SK-N-SH (cell line): ENCODE measurements around the gene MSL1. TPM values are rescaled to one million over a fixed set of nuclear protein-coding genes. Genes with fewer than 3 reads are reported as not detected.

Source experiments
- CTCF ChIA-PET: fragments of 300-600, 350-600 bp; formaldehyde crosslinking; extraction: SDS; loops from one replicate; lab custom pipeline; 2021; lab: Yijun Ruan, JAX
- POLR2A ChIA-PET: fragments of 350-600 bp; sonication (Branson Sonifier 250); formaldehyde crosslinking; extraction: SDS; loops from one replicate; lab custom pipeline; 2020; ENCODE audit warnings: antibody characterized with exemption, inconsistent platforms; lab: Yijun Ruan, JAX
- DNase-seq: peaks from one replicate; pipeline ENCODE4 v3.0.0; 2012
- H2AFZ ChIP-seq: fragments of 200-600 bp; sonication (generic); 2 replicates; pipeline ENCODE4 v1.8.1; 2016; ENCODE audit warnings: antibody characterized with exemption, mild to moderate bottlenecking, low read depth
- H3F3A ChIP-seq: fragments of 200-600 bp; sonication (generic); replicated peaks from 2 replicates; pipeline ENCODE3; 2016; ENCODE audit warnings: antibody characterized with exemption, mild to moderate bottlenecking; ENCODE audit not compliant: insufficient read depth
- H3K27ac ChIP-seq, 2 experiments: fragments of 200-500 bp in 1 of 2; fragments of 200-600 bp in 1 of 2; sonication (Bioruptor generic) in 1 of 2; sonication (generic), shearing (Covaris generic) in 1 of 2; 2 replicates each; pipeline versions ENCODE4 v1.5.1 to v1.6.1; 2014 to 2016; ENCODE audit warnings: low read depth in 2 of 2, inconsistent platforms in 1 of 2, low read length in 1 of 2, mild to moderate bottlenecking in 1 of 2, mixed read lengths in 1 of 2
- H3K27me3 ChIP-seq: fragments of 200-600 bp; sonication (generic), shearing (Covaris generic); 2 replicates; pipeline ENCODE4 v1.6.1; 2016; ENCODE audit warnings: mixed run types; ENCODE audit not compliant: insufficient read depth
- H3K36me3 ChIP-seq, 2 experiments: fragments of 200-500 bp in 1 of 2; fragments of 200-600 bp in 1 of 2; sonication (Bioruptor generic) in 1 of 2; sonication (generic) in 1 of 2; replicated peaks in 1 of 2; 2 replicates each; pipeline versions ENCODE3 to v1.5.1; 2014 to 2016; ENCODE audit warnings: low read length in 1 of 2, mild to moderate bottlenecking in 1 of 2; ENCODE audit not compliant: insufficient read depth in 2 of 2, control insufficient read depth in 1 of 2
- H3K4me1 ChIP-seq, 2 experiments: fragments of 200-500 bp in 1 of 2; fragments of 200-600 bp in 1 of 2; sonication (Bioruptor generic) in 1 of 2; sonication (generic), shearing (Covaris generic) in 1 of 2; 2 replicates each; pipeline versions ENCODE4 v1.5.1 to v1.6.1; 2014 to 2016; ENCODE audit warnings: low read depth in 1 of 2, low read length in 1 of 2, mixed run types in 1 of 2; ENCODE audit not compliant: insufficient read depth in 2 of 2, control insufficient read depth in 1 of 2
- H3K4me2 ChIP-seq: fragments of 200-600 bp; sonication (generic), shearing (Covaris generic); 2 replicates; pipeline ENCODE4 v1.6.1; 2017; ENCODE audit warnings: mixed run types
- H3K4me3 ChIP-seq, 2 experiments: fragments of 200-500 bp in 1 of 2; fragments of 200-600 bp in 1 of 2; sonication (Bioruptor generic) in 1 of 2; sonication (generic), shearing (Covaris generic) in 1 of 2; 2 replicates each; pipeline versions ENCODE4 v1.5.1 to v1.8.1; 2014 to 2016; ENCODE audit warnings: low read depth in 2 of 2, inconsistent platforms in 1 of 2, low read length in 1 of 2, mild to moderate bottlenecking in 1 of 2, mixed read lengths in 1 of 2, moderate library complexity in 1 of 2
- H3K79me2 ChIP-seq: fragments of 200-600 bp; sonication (generic); 2 replicates; pipeline ENCODE4 v1.8.1; 2017; ENCODE audit warnings: mild to moderate bottlenecking; ENCODE audit not compliant: insufficient read depth
- H3K9ac ChIP-seq: fragments of 200-600 bp; sonication (generic); 2 replicates; pipeline ENCODE4 v1.6.1; 2017; ENCODE audit warnings: mixed run types
- H3K9me2 ChIP-seq: fragments of 200-600 bp; sonication (generic); 2 replicates; pipeline ENCODE4 v1.6.1; 2017; ENCODE audit warnings: mixed run types
- H3K9me3 ChIP-seq: fragments of 200-600 bp; sonication (generic); 2 replicates; pipeline ENCODE4 v1.6.1; 2017; ENCODE audit warnings: mixed run types, mild to moderate bottlenecking, moderate library complexity
- H4K20me1 ChIP-seq: fragments of 200-600 bp; sonication (generic); 2 replicates; pipeline ENCODE4 v1.6.1; 2017; ENCODE audit warnings: mild to moderate bottlenecking, mixed run types; ENCODE audit not compliant: insufficient read depth
- ELF1 ChIP-seq: IDR thresholded peaks from 2 replicates; pipeline ENCODE4 v1.4.0; 2012
- EP300 ChIP-seq, 2 experiments: IDR thresholded peaks; 2 replicates each; pipeline versions ENCODE4 v1.4.0 to v1.6.1; 2012; ENCODE audit warnings: borderline replicate concordance in 1 of 2, low read depth in 1 of 2, low read length in 1 of 2
- GABPA ChIP-seq: IDR thresholded peaks from 2 replicates; pipeline ENCODE4 v1.4.0; 2012; ENCODE audit warnings: low read depth, mild to moderate bottlenecking
- GATA2 ChIP-seq: sonication (generic); formaldehyde crosslinking; IDR thresholded peaks from 2 replicates; pipeline ENCODE4 v1.5.0; 2020; ENCODE audit warnings: mild to moderate bottlenecking, missing genetic modification reagents
- IRF3 ChIP-seq: fragments of 150-350 bp; IDR thresholded peaks from 2 replicates; pipeline ENCODE4 v1.6.1; 2016; ENCODE audit warnings: mild to moderate bottlenecking, low read depth, low read length
- MXI1 ChIP-seq: IDR thresholded peaks from 2 replicates; pipeline ENCODE4 v1.6.1; 2012; ENCODE audit warnings: mild to moderate bottlenecking, low read depth, low read length, improper control_type of control experiment
- RAD21 ChIP-seq: IDR thresholded peaks from 2 replicates; pipeline ENCODE4 v1.6.1; 2012; ENCODE audit warnings: mild to moderate bottlenecking, low read length
- RFX5 ChIP-seq: IDR thresholded peaks from 2 replicates; pipeline ENCODE4 v1.6.1; 2012; ENCODE audit warnings: mild to moderate bottlenecking, improper control_type of control experiment, low read length
- TEAD4 ChIP-seq: IDR thresholded peaks from 2 replicates; pipeline ENCODE4 v1.4.0; 2012; ENCODE audit warnings: mild to moderate bottlenecking, borderline replicate concordance; ENCODE audit not compliant: insufficient read depth
- USF1 ChIP-seq: IDR thresholded peaks from 2 replicates; pipeline ENCODE4 v1.4.0; 2012; ENCODE audit warnings: low read depth, borderline replicate concordance
- USF2 ChIP-seq: fragments of 150-350 bp; IDR thresholded peaks from 2 replicates; pipeline ENCODE4 v1.6.1; 2017; ENCODE audit warnings: antibody characterized with exemption, low read length, low read depth, borderline replicate concordance
- ZBTB33 ChIP-seq: IDR thresholded peaks from 2 replicates; pipeline ENCODE4 v1.4.0; 2012; ENCODE audit warnings: low read depth, borderline replicate concordance
- WGBS: methylation state at CpG from one replicate; pipeline ENCODE4 v1.1.6; 2017; ENCODE audit warnings: low lambda C conversion rate; 5-methylcytosine and 5-hydroxymethylcytosine counted together
- polyA plus RNA-seq, 3 experiments: library from polyadenylated mRNA; depleted of rRNA; stranded (reverse); fragments of >200 nt; gene quantifications; 2 replicates each; pipeline ENCODE4 v1.2.3, GENCODE V29; 2012
- TF ChIP-seq, protein P1 (sequence below): fragments of 200-600 bp; sonication (generic); IDR thresholded peaks from 2 replicates; pipeline ENCODE4 v1.6.1; 2017; ENCODE audit warnings: antibody characterized with exemption, mild to moderate bottlenecking, moderate library complexity

Gene MSL1
- polyA plus RNA-seq, 1 of the 3 experiments (the other 2 are of a cell fraction) = 30.2 TPM

GRCh38 chr17:40129498-40129897, 7.7 kb downstream of the MSL1 start (continued):
- TF ChIP-seq, protein P1, sequence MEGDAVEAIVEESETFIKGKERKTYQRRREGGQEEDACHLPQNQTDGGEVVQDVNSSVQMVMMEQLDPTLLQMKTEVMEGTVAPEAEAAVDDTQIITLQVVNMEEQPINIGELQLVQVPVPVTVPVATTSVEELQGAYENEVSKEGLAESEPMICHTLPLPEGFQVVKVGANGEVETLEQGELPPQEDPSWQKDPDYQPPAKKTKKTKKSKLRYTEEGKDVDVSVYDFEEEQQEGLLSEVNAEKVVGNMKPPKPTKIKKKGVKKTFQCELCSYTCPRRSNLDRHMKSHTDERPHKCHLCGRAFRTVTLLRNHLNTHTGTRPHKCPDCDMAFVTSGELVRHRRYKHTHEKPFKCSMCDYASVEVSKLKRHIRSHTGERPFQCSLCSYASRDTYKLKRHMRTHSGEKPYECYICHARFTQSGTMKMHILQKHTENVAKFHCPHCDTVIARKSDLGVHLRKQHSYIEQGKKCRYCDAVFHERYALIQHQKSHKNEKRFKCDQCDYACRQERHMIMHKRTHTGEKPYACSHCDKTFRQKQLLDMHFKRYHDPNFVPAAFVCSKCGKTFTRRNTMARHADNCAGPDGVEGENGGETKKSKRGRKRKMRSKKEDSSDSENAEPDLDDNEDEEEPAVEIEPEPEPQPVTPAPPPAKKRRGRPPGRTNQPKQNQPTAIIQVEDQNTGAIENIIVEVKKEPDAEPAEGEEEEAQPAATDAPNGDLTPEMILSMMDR = no peak
- TF ChIP-seq USF2 = no peak

- DNase-seq = no peak
- Histone ChIP-seq H3K79me2 (peaks cover 71% of the 10 kb centered on the region), H3K4me1 (no peaks in the 10 kb centered on the region), H3K9me2 (no peaks in the 10 kb centered on the region), H3F3A (peaks cover 31% of the 10 kb centered on the region), H3K27ac (no peak overlapping the region), H3K27me3 (no peaks in the 10 kb centered on the region), H3K4me2 (no peak overlapping the region), H2AFZ (no peak overlapping the region), H4K20me1 (peaks cover 7% of the 10 kb centered on the region), H3K9ac (no peak overlapping the region), H3K9me3 (no peaks in the 10 kb centered on the region), H3K4me3 (no peak overlapping the region), H3K36me3 (peaks cover 78 to 80% of the 10 kb centered on the region in 2 experiments)
- POLR2A ChIA-PET = no interaction called here
- CTCF ChIA-PET = interaction anchor here (2.5 kb wide), 1 partner anchor 9 kb away, joined by 9 read pairs; the partner anchor contains the start of gene CASC3
- TF ChIP-seq GABPA (no peak), IRF3 (no peak), ELF1 (no peak), USF1 (no peak), TEAD4 (no peak), EP300 (IDR thresholded peaks at IDR 0.05; ENCODE audit: borderline replicate concordance in 1 of 2, low read depth in 1 of 2, low read length in 1 of 2) (no peak), GATA2 (CRISPR knock-in tag) (no peak), MXI1 (no peak), ZBTB33 (no peak), RFX5 (no peak), RAD21 (no peak)
- TF ChIP-seq, protein P1 = no peak
- WGBS = 91% methylated on average over 7 of the region's 7 CpGs
Measured at GRCh38 chr17:40130352-40131042, 8.7 kb downstream of the MSL1 start.
